HG02840 (cell line): ENCODE measurements around the gene RERG.
"Not testable (repeated sequence)": the region's sequence is repeated elsewhere in the genome, so short reads cannot be mapped to it uniquely, and the experiment has no call there.

Experiments used
- ATAC-seq: cut with Tn5 transposase; IDR thresholded peaks from one replicate; pipeline ENCODE4 v1.9.1; 2021; ENCODE audit warnings: mild to moderate bottlenecking, moderate library complexity, moderate number of reproducible peaks; ENCODE audit not compliant: unreplicated experiment, low FRiP score

The RERG gene

DNA sequence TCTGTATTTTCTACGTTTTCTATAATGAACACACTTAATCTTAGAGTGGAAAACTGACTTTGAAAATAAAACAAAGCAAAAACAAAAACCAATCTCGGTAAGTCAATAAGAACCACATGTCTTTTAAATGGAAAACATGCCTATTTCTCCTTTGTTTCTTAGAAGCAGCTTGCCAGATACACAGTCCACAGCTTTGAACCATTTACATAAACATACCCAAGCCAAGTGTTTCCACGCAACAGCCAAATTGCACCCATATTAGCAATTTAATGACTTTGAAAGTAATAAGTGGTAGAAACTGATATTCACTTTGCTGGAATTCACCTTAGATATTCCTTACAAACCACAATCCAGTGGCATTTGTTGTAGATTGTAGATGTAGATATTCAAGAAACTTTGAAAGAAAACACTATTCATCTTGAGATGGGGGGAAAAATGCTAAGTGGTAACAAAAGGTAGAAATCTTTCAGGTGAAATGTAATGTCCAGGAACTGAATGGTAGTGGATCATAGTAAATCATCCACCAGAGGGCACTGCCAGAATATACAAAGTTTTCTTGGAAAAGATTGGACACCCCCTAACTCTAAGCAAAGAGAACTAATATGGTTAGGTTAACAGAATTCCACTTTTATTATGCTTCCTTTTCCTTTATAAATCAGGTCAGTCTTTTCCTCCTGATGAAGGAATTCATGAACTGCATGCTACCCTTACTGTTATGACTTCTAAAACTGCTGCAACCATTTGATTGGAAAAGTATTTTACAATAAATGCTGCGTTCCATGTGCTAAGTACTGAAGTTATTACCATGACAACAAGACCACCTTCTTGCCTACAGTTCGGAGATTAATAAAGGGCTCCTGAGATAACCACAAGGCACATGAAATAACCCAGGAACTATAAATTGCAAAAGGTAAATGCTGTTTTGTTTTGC lies 69.8 kb downstream of the RERG start:
- no peak for ATAC-seq

DNA sequence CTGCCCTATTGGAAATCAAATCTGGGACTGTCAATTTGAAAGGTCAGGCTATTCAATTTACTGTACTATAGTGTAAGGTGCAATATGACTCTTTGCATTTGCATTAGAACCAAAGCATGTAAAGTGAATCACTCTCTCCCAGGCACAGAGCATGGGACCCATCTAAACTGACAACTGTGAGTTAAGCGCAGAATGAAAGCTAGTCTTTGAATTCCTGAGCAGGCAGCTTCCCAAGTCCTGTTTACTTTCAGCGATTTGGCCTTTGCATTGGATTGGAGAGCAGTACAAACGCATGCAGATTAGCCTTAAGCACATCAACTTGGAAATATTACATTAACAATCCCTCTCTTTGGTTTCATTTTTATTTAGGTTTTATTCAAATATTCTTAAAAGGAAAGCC lies 74.6 kb downstream of the RERG start:
- ATAC-seq, result no peak

DNA sequence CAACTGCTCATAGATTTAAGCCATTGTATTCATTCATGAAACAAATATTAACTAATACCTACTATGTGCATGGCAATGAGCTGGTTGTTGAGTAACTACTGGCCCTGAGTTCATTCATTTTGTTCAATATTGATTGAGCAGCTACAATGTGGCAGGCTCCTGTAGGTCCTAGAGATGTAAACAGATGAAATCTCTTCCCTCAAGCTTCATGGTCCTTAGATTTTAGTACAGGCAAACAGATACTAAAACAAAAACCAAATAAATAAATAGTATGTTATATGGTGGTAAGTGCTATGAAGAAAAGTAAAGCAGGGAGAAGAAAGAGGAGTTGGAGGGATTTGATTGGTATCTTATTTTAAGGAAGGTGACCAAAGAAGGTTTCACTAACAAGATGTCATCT lies 77.8 kb downstream of the RERG start:
- no peak for ATAC-seq

DNA sequence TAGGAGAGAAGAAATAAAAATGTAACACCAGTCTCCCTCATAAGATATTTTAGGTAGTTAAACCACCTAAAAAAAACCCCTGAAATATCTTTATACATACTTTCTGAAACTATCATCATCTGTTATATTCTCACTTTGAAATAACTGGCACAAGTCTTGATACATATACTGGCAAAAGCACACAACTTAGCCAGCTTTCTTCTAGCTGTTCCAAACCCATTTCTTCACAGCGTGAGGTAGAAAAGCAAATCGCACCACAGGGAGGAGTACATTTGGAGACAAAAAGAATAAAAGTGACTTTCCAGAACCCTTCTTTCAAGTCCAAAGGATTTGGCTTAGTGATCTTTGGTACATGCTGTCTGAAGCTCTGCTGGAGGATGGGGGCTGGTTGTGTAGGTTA lies 78.5 kb downstream of the RERG start:
- ATAC-seq, result no peak

DNA sequence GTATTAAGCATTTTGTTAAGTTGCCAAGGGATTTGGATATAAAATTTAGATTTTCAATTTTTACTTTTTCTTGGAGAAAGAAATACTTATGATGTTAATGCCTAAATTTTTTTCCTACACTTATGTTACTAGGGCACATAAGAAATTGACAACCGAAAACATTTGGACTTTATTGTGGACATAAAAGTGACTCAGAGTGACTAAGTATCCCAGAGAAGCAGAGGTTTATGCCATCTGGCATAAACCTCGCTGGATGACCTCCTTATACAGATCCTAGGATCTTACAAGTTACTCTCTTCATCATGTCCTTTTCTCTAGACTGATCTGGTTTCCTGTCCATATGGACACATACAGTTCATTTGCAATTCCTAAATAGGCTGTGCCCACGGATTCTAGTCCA lies 89.8 kb downstream of the RERG start:
- no peak for ATAC-seq

- no peak for ATAC-seq
These were observed 90.7 kb downstream of the RERG start for GRCh38 chr12:15130541-15130940.

GRCh38 chr12:15123401-15123800 lies 97.8 kb downstream of the RERG start:
- no peak for ATAC-seq

GRCh38 chr12:15122344-15122743 lies 98.9 kb downstream of the RERG start:
- no peak for ATAC-seq

DNA sequence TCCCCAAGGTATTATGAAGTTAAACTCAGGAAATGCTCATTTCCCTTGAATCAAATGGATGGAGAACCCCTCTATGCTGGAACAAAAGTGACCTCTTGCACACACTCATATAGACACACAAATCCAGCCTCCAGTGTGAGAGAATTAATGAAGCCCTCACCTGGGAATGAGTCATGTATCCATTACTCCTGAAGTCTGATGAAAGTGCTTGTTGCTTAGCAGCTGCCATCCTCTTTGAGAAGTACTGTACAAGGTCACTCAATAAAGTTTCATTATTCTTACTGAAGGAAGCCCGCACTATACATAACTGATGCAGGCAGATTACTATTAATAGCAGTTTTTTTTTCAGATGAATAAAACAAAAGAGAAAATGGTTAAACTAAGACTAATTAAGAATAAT lies 102.3 kb downstream of the RERG start:
- ATAC-seq, result no peak

DNA sequence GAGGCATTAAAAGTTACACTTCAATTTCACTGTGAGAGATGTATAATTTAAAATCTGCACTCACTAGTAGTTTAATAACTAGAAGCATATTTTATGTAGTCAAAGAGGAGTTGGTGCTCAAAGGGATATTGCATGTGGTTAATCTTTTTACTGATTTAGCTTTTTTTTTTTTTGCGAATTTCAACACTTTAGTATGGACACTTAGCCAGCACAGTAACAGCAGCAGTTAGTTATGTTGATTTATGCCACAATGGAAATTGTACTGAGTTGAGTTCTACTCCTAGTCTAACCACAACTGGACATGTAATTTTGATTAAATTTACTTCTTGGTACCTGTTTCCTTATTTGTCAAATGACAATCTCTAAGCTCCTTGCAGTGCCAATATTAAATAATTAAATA lies 104.2 kb downstream of the RERG start:
- no peak for ATAC-seq

DNA sequence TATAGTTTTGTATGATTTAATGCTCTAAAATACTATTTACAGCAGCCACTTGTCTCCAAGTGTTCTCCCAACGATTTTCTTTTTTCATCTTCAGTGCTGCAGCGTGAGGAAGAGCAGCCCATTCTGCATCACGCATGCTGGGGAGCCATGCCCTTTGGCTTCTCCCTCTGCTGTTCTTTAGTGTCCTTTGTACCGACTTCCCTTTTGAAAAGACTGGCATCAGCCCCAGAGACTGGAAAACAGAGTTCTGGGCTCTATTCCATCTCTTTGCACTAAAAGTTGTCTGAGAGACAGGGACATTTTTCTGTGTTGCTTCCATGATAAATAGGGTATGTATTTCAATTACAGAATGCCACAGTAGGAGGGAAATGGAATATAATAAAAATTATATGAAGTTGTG lies 105.1 kb downstream of the RERG start:
- ATAC-seq, result no peak

DNA sequence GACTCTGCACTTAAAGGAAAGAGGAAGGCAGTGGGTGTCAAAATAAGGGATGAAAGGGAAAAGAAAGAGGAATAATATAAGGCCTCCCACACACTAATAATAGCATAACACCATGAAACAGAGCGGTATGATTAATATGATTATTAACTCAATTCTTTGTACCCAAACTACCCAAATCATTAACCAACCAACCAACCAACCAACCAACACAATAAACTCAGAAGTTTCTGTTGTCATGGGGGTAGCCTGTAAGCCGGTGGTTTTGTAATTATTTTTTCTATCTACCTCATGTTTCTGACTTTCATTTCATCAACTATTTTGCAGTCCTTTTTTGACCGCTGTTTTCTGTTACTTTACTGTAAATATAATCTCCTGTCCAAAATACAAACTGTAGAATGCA lies 105.8 kb downstream of the RERG start:
- ATAC-seq, result no peak

DNA sequence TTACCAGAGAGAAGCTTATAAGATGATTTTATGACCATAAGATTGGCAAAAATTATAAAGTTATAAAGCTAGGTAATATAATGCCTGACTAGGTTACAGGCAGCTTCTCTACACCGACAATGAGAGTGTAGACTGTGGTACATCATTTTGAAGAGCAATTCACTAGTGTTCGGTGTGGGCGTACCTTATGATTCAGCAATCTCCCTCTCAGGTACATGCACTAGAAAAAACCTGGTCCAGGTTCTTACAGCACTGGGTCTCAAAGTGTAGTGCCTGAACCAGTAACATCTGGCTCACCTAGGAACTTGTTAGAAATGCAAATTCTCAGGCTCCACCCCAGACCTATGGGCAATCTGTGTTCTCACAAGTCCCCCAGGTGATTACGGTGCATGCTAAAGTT lies 106.7 kb downstream of the RERG start:
- ATAC-seq, result no peak

GRCh38 chr12:15092826-15093225 lies 128.4 kb downstream of the RERG start:
- no peak for ATAC-seq

DNA sequence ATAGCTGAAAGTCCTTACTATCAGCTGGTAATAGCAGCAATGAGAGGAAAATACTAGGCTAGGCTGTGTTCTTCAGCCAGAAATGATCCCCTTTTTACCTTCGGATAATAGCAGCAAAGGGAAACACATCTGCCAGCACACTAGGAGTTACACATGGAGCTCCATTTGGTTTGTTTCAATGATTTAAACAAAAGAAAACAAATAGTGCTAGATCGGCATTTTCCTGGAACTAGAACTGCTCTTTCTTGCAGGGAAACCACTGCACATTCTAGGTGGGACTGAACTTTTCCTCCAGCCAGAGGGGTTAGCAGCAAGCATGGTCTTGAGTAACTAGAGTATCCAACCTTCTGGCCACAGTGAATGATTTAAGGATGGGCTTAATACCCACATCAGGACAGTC lies 130.8 kb downstream of the RERG start:
- no peak for ATAC-seq

- no peak for ATAC-seq
These were observed 133.1 kb downstream of the RERG start for GRCh38 chr12:15088105-15088504.

GRCh38 chr12:15077751-15078150 lies 143.5 kb downstream of the RERG start:
- ATAC-seq, result not testable (repeated sequence)

DNA sequence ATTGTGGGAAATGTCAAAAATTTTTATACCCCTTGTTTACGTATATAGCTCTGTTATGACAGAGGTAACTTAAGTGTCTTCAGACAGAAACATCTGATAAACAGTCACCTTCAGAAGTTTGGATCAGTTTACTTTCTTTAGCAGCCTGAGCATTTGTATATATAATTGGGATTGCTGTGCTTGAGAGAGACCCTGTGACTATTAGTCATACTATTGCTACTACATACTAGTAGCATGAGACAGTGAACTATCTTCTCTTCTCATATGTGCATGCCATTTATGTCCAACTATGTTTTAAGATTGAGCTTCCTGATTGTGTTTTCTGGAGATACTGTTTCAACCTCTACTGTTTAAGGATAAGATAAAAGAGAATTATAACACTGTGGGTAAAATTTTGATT lies 146.9 kb downstream of the RERG start:
- no peak for ATAC-seq

DNA sequence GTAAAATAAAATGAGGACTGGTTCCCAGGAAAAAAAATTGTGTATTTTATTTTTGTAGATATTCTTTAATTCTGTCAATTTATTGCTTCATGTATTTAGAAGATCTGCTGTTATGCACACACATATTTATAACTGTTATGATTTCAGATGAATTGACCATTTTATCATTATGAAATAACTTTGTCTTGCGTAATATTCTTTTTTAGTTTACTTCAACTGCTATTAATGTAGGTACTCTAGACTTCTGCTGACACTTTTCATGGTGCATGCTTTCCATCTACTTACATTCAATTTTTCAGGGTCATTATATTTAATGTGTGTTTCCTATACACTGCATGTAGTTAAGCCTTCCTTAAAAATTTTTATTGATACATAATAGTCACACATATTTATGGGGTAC lies 162.1 kb downstream of the RERG start:
- ATAC-seq, result no peak
